ENCODE results near the gene SLC2A10.

The SLC2A10 gene

GRCh38 chr20:46758929-46759669, 49.6 kb downstream of the SLC2A10 start:
- in situ Hi-C loops (cut with MboI; ENCODE audit: low sequenced_read_pairs): loop anchor here (25.0 kb wide), 2 partner anchors 403 to 628 kb away; no protein-coding TSS in a partner anchor

- in situ Hi-C loops (cut with MboI; ENCODE audit: low sequenced_read_pairs): loop anchor here (25.0 kb wide), 2 partner anchors 401 to 626 kb away; no protein-coding TSS in a partner anchor
Observed at GRCh38 chr20:46761566-46761965, 52.1 kb downstream of the SLC2A10 start.

DNA sequence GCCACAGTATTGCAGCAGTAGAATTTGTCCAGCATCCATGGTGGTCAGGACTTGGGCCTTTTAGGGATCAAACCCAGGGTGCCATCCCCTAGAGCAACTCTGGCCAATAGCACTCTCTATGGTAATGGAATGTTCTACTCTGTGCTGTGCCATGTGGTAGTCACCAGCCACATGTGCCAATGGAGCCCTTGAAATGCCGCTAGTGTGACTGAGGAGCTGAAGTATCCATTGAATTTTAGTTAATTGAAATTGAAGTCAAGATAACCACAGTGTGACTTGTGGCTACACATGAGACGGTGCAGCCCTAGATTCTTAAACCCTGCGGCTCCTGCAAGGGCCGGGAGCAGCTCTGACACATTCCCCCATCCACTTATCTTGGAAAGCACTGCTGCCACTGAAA, 54.6 kb downstream of the SLC2A10 start:
- in situ Hi-C loops (cut with MboI; ENCODE audit: low sequenced_read_pairs): loop anchor here (25.0 kb wide), 2 partner anchors 398 to 623 kb away; no protein-coding TSS in a partner anchor

- in situ Hi-C loops (cut with MboI; ENCODE audit: low sequenced_read_pairs): loop anchor here (25.0 kb wide), 2 partner anchors 397 to 622 kb away; no protein-coding TSS in a partner anchor
Observed at GRCh38 chr20:46765506-46766120, 56.2 kb downstream of the SLC2A10 start.

DNA sequence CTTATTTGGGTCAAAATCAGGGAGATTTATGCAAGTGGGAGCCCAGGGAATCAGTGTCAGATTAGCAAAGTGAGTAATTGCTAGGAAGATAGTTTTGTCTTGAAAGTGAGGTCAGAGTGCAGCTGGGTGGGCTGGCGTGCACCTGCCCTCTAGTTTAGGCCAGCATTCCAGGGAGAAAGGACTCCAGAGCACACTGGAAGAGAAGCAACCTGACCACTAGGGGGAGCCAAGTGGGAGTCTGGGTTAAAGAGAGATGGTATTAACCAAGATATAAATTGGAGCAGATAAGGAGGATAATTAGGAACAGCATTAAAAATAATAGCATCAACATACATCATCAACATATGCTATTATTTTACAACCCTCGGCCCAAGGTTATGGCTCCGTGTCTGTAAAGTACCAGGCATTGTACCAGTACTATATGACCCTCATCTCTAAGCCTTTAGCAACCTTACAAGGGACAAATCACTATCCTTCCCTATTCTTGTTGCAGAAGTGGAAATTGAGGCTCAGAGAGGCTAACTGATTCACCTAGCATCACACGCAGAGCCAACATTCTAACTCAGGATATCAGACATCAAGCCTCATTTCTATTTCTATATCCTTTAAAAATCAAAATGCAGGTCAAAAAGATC, 57.8 kb downstream of the SLC2A10 start:
- in situ Hi-C loops (cut with MboI; ENCODE audit: low sequenced_read_pairs): loop anchor here (25.0 kb wide), 2 partner anchors 395 to 620 kb away; no protein-coding TSS in a partner anchor

DNA sequence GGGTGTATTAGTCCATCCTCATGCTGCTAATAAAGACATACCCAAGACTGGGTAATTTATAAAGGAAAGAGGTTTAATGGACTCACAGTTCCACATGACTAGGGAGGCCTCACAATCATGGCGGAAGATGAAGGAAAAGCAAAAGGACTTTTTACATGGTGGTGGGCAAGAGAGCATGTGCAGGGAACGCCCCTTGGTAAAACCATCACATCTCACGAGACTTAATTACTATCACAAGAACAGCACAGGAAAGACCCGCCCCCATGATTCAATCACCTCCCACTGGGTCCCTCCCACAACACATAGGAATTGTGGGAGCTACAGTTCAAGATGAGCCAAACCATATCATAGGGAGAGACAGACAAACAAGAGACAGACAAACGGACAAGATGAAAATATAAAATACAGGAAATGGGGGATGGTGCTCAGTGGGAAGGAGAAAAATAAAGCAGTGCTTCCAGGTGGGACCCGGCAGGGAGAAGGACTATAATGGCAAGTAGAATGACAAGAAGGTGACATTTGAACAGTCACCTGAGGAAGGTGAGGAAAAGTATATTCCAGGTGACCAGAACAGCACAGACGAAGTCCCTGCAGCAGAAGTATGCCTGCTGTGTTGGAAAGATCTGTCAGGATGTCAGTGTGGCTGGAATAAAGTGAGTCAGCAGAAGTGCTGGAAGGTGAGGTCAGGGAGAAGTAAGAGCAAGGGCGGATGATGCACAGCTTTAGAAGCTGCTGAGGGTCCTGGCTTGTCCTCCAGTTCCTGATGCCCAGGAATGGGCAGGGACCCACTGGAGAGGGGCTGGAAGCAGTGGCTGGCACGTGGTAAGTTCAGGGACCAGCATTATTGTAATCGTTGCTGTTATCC, 61.1 kb downstream of the SLC2A10 start:
- in situ Hi-C loops (cut with MboI; ENCODE audit: low sequenced_read_pairs): loop anchor here (25.0 kb wide), 2 partner anchors 392 to 617 kb away; no protein-coding TSS in a partner anchor

DNA sequence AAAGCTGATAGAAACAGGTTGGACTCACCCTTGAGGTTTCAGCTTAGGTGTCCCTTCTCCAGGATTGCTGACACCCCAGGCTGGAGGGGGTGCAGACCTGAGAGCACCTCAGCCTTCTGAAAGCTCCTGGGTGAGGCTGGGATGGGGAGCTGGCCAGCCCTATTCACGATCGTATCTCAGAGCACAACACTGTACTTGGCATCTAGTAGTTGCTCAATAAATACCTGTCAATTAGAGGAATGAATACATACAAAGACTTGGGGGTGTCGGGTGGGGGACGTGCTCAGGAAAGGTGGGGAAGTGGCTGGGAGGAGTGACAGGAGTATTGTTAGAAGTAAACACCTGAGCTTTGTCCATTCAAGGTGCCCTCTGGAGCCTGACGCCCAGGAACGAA, 61.7 kb downstream of the SLC2A10 start:
- in situ Hi-C loops (cut with MboI; ENCODE audit: low sequenced_read_pairs): loop anchor here (25.0 kb wide), 2 partner anchors 391 to 616 kb away; no protein-coding TSS in a partner anchor

GRCh38 chr20:46772901-46773300, 63.5 kb downstream of the SLC2A10 start:
- in situ Hi-C loops (cut with MboI; ENCODE audit: low sequenced_read_pairs): loop anchor here (25.0 kb wide), 2 partner anchors 389 to 614 kb away; no protein-coding TSS in a partner anchor

GRCh38 chr20:46773680-46774079, 64.2 kb downstream of the SLC2A10 start:
- in situ Hi-C loops (cut with MboI; ENCODE audit: low sequenced_read_pairs): loop anchor here (25.0 kb wide), 2 partner anchors 389 to 614 kb away; no protein-coding TSS in a partner anchor

- in situ Hi-C loops (cut with MboI; ENCODE audit: low sequenced_read_pairs): loop anchor here (25.0 kb wide), 2 partner anchors 388 to 613 kb away; no protein-coding TSS in a partner anchor
Observed at GRCh38 chr20:46774236-46774635, 64.8 kb downstream of the SLC2A10 start.

GRCh38 chr20:46774943-46775560, 65.6 kb downstream of the SLC2A10 start:
- in situ Hi-C loops (cut with MboI; ENCODE audit: low sequenced_read_pairs): loop anchor here (25.0 kb wide), 2 partner anchors 387 to 612 kb away; no protein-coding TSS in a partner anchor

GRCh38 chr20:46775806-46776205, 66.4 kb downstream of the SLC2A10 start:
- in situ Hi-C loops (cut with MboI; ENCODE audit: low sequenced_read_pairs): no loop called here

- in situ Hi-C loops (cut with MboI; ENCODE audit: low sequenced_read_pairs): no loop called here
Observed at GRCh38 chr20:46777331-46777730, 67.9 kb downstream of the SLC2A10 start.

GRCh38 chr20:46779831-46780230, 70.4 kb downstream of the SLC2A10 start:
- in situ Hi-C loops (cut with MboI; ENCODE audit: low sequenced_read_pairs): no loop called here

DNA sequence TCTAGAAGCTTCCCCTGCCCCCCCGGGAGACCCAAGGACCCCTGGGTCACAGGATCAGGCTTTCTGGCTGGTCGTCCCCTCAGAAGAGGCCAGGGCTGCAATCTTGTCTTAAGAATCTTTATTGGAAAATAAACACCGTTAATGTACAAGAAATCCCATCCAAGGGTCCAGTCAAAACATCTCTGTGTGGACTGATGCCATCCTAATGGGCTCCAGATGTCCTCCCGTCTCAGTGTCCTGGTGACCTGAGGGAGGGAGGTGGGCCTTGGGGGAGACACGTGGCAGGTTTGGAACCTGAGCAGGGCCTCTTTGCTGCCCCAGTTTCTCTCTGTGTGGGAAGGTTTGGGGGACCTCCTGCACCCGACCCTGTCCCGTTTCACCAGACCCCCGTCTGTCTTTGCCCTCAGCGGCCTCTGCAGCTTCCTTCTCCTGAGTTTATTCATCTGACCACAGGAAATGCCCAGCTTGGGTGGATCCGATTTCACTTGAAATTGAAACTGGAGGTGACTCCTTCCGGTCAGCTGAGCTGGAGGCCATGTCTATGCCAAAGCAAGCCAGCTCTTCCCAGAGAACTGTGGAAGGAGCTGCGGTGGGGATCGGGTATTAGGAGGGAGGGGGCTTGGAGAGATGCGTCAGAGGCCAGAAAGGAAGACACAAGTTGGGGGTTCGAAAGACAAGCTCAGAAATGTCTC, 75.1 kb downstream of the SLC2A10 start:
- in situ Hi-C loops (cut with MboI; ENCODE audit: low sequenced_read_pairs): no loop called here

Measured in HL-60/S4 treated with retinoic acid at 250 ng/mL for 4 days and 3 days (cell line).